HT-29 (cell line): ENCODE measurements around the gene ST3GAL2. TPM values are rescaled to one million over a fixed set of nuclear protein-coding genes. Genes with fewer than 3 reads are reported as not detected.
A peak's percentile ranks its signal among the peaks of the same experiment; 100 is the strongest.

Source experiments
- DNase-seq: peaks from one replicate; pipeline ENCODE4 v3.0.0-alpha.2; 2015; ENCODE audit warnings: low spot score
- total RNA-seq: library from RNA; depleted of rRNA; stranded (reverse); fragments of >200 nt; shearing (Covaris generic); gene quantifications from 2 replicates; pipeline ENCODE4 v1.2.3, GENCODE V29; 2014; rRNA removed

Gene ST3GAL2
- total RNA-seq, result 54.7 and 84.7 TPM in 2 replicates

- peak; percentile 91 for DNase-seq
Observed at GRCh38 chr16:70438969-70439862, at the start of gene ST3GAL2. Gene ST3GAL2 (minus strand): TSS chr16:70439100. CDS start chr16:70398530, 40,570 bp downstream.

- no peak for DNase-seq
Observed at GRCh38 chr16:70484867-70485266, 46.0 kb upstream of the ST3GAL2 start.

- no peak for DNase-seq
Observed at GRCh38 chr16:70483426-70483825, 44.5 kb upstream of the ST3GAL2 start.

GRCh38 chr16:70482624-70483023, 43.7 kb upstream of the ST3GAL2 start:
- no peak for DNase-seq

GRCh38 chr16:70481929-70482536, 43.1 kb upstream of the ST3GAL2 start:
- DNase-seq, result no peak

DNA sequence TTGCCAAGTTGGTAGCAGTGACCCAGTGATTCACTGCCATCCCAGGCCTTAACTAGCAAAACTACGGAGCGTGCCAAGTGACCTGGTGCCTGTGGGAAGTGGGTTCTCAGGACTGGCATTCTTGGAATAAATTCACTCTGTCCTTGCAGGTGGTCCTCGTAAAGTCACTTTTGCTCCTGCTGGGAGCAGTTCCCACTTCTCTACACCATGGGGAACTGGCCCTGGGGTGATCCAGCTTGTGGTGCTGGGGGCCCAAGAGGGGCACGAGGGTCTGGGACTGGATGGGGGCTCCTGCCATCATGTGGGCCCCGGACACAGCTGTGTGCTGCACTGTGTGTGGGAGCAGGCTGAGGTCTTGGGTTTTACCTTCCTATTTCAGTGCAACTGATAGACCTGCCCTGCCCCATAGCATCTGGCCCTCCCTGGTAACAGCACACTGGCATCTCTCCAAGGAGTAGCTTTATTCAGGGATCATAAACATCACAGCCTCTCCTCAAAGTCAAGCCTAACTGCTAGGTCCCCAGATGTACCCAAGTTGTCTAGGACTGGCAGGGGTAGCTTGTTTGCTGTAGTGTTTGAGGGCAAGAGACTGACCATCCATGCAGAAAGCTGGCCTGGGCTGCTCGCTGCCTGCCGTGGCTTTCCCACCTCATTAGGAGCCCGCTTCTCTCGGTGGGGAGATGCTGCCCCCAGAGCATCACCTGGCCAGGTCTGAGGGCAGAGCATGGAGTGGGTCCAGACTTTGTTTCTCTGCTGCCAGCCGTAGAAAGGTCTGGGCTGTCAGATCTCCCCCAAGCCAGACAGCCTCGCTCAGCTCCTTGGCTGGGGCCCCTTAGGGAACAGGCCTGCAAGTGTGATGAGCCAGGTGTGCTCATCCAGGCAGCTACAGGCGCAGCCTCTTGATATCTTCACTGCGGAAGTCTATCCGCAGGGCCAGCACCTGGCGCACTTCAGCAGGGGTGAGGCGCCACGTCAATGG, 41.5 kb upstream of the ST3GAL2 start:
- DNase-seq, result no peak

DNA sequence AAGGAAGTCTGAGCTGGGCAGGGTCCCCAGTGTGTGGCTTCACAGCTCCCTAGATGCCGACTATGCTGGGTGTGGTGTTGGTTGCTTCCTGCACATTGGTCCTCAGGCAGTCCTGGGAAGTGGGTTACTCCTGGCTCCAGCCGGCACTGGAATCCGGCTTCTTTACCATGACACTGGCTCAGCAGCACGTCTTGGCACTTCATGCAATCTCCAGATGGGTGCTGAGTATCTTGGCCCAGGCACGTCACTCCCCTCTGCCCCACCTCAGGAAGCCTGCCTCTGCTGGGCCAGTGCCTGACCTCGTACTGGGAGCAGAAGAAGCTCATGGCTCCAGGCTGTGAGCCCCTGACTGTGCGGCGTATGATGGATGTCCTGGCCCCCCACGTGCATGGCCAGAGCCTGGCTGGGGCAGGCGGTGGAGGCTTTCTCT, 40.0 kb upstream of the ST3GAL2 start:
- no peak for DNase-seq

GRCh38 chr16:70478169-70478568, 39.3 kb upstream of the ST3GAL2 start:
- DNase-seq, result no peak

DNA sequence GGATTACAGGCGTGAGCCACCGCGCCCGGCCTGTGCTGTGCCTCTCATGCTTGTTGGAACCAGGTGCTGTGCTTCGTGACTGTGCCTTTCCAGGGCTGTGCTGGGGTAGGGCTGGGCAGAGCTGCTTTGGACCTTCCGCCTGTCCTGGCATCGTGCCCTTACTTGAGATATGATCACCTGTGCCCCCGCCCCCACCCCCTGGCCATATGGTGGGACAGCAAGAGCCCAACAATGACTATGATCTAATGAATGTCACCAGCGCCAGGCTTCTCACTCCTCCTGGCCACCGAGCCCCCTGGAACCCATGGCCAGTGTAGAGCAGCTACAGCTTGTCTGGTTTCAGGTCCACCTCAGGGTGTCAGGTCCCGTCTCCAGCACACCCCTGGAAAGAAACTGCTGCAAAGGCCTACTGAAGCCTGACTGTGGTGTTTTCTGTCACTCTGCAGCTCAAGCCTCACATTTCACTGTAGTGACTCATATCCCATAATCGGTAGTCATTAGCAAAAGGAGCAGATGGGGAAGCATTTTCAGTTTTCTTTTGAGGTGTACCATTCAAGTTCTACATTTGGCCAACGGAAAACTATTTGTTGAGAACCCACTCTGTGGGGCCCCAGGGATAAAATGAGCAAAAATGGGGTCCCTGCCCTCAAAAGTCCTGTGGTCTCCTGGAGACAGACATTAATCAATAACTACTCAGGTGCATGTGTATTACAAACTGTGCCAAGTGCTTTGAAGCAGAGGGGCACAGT, 37.5 kb upstream of the ST3GAL2 start:
- peak; percentile 88 for DNase-seq

DNA sequence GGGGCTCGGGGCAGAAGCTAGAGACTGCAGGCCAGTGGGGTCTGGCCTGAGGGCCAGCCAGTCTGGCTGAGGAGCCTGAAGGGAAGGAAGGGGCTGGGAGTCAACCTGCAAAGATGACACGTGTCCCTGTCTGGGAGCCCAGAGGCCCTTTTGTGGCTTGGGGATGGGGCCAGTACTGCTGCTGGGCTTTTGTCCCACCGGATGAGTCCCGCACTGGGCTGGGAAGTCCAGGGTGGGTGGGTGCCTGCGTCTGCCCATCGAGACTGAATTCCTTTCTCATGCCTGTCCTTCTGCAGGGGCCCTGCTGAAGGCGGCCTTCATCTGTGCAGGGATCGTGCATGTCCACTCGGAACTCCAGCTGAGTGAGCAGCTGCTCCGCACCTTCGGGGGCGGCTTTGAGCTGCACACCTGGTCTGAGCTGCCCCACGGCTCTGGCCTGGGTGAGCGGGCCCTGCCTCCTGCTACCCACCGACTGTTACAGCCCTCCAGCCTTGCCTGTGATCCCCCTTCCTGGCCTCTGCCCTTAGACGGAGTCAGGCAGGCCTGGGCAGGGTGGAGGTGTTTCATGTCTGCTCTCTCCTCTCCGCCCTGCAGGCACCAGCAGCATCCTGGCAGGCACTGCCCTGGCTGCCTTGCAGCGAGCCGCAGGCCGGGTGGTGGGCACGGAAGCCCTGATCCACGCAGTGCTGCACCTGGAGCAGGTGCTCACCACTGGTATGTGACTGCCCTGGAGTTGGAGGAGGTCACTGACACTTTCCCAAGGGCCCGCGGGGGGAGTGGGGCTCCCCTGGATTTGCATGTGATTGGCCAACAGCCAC, 36.4 kb upstream of the ST3GAL2 start:
- no peak for DNase-seq

- DNase-seq, result no peak
Observed at GRCh38 chr16:70474320-70475053, 35.6 kb upstream of the ST3GAL2 start.

- no peak for DNase-seq
Observed at GRCh38 chr16:70473446-70474319, 34.8 kb upstream of the ST3GAL2 start.

- DNase-seq, result no peak
Observed at GRCh38 chr16:70472786-70473433, 34.0 kb upstream of the ST3GAL2 start.

DNA sequence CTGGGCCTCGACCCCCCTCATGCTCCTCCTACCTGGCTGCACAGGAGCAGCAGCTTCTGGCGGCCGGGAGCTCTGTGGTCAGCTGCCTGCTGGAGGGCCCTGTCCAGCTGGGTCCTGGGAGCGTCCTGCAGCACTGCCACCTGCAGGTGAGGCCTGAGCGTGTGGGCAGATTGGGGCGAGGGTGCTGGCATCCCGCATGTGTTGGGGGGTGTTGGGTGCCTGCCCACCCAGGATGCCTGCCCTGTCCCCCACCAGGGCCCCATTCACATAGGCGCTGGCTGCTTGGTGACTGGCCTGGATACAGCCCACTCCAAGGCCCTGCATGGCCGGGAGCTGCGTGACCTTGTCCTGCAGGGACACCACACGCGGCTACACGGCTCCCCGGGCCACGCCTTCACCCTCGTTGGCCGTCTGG, 32.0 kb upstream of the ST3GAL2 start:
- peak; percentile 52 for DNase-seq

DNA sequence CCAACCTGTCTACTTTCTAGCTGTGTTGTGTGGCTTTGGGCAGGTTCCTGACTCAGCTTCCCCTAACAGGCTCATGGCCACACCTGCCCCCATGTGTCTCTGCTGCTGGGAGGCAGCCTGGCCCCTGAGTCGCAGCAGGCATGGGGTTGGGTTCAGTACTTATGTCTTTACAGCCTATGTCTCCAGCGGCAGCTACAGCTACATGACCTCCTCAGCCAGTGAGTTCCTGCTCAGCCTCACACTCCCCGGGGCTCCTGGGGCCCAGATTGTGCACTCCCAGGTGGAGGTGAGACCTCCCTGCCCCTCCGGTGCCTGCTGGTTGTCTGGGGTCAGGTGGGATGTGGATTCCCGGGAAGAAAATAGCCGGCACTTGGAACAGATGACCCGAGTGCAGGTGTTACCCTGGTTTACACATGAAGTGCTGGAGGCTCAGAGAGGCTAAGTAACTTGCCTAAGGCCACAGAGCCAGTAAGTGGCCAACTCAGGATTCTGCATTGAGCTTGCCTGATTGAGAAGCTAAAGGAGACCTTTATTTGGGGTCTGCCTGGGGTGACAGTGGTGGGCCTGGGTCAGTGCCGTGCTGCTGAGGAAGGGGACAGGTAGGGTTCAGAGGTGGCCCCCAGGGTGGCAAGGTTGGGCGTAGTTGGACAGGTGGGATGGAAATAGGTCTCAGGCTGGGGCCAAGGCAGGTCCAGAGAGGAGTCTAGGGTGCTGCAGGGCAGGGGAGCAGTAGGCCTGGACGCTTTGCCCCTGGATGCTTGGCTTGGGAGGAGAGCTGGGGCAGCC, 31.4 kb upstream of the ST3GAL2 start:
- DNase-seq, result no peak

GRCh38 chr16:70468776-70469525, 30.1 kb upstream of the ST3GAL2 start:
- DNase-seq, result no peak
